ENCODE measurements around the gene ADAM8. TPM values are rescaled to one million over a fixed set of nuclear protein-coding genes. Genes with fewer than 3 reads are reported as not detected.

Gene ADAM8
- total and polyA plus RNA-seq, 2 of the 8 experiments (the other 6 are each of a cell fraction or from before 2014, with no cell fraction given) = 4.6 TPM

DNA sequence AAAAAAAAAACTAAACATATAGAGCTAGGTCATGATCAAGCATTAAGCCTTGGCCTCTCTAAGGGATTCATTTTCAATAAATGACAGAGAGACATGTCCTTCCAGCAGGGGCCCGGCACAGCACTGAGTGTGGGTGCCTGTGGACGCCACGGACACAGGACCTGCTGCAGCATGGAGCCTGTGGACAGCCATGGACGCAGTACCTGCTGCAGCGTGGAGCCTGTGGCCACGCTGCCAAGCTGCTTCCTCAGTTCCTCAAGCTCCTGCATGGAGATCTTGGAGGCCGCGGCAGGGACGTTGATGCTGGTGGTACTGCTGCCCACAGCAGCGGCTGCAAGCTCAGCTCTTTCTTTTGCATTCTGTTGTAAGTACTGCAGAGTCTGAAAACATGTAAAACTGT is 22.6 kb upstream of the ADAM8 start:
- Histone ChIP-seq H2BK12ac (ENCODE audit: low read depth, low read length) (no peak overlapping the region), H4K20me1 (replicated peaks in 1 of 2; ENCODE audit: control insufficient read depth in 1 of 2, insufficient read depth in 2 of 2, low read length in 2 of 2) (peaks cover 2 to 11% of the 10 kb centered on the region in 2 experiments), H4K8ac (ENCODE audit: extremely low read depth, insufficient read depth, low read length) (no peak overlapping the region), H2BK5ac (ENCODE audit: low read depth, low read length) (no peak overlapping the region), H2BK20ac (ENCODE audit: low read length) (no peak overlapping the region), H3K56ac (replicated peaks; ENCODE audit: insufficient read length, low read depth, low read length) (no peak overlapping the region), H2BK120ac (replicated peaks; ENCODE audit: low read depth, low read length) (no peak overlapping the region), H3K14ac (ENCODE audit: insufficient read length) (no peak overlapping the region), H3K23me2 (ENCODE audit: low read depth, low read length) (no peaks in the 10 kb centered on the region; the same call in 1 of the 2 replicates), H3K36me3 (ENCODE audit: control insufficient read depth in 2 of 4, insufficient read depth in 4 of 4, low read length in 3 of 4) (peaks cover 21 to 47% (median 43%) of the 10 kb centered on the region in 4 experiments), H3K27me3 (replicated peaks in 1 of 4; ENCODE audit: control insufficient read depth in 3 of 4, extremely low read depth in 1 of 4, insufficient read depth in 3 of 4, low read length in 3 of 4) (no peaks in the 10 kb centered on the region), H3K27ac (ENCODE audit: low read depth, low read length) (no peak overlapping the region), H4K91ac (replicated peaks; ENCODE audit: insufficient read length, low read length) (no peak overlapping the region), H3K9me3 (ENCODE audit: insufficient read depth in 2 of 2, low read depth in 1 of 2, low read length in 1 of 2) (no peaks in the 10 kb centered on the region), H4K5ac (ENCODE audit: insufficient read length, low read depth, low read length) (no peak overlapping the region), H3K79me1 (ENCODE audit: low read depth, low read length) (peaks cover 9% of the 10 kb centered on the region), H3K4ac (replicated peaks; ENCODE audit: insufficient read length, low read depth, low read length) (no peak overlapping the region), H3K4me2 (ENCODE audit: insufficient read depth in 1 of 2, low read depth in 2 of 2, low read length in 2 of 2) (no peak overlapping the region), H2BK15ac (ENCODE audit: low read length) (no peak overlapping the region), H3K23ac (ENCODE audit: insufficient read length) (no peak overlapping the region), H3K18ac (ENCODE audit: extremely low read depth, low read length) (no peak overlapping the region), H2AFZ (ENCODE audit: low read length) (no peak overlapping the region), H3K4me1 (replicated peaks in 1 of 4; ENCODE audit: control insufficient read depth in 3 of 4, insufficient read depth in 4 of 4, low read length in 3 of 4) (no peaks in the 10 kb centered on the region), H3K9ac (replicated peaks in 1 of 4; ENCODE audit: extremely low read depth in 1 of 4, low read depth in 3 of 4, low read length in 3 of 4) (no peak overlapping the region), H3K4me3 (ENCODE audit: extremely low read depth in 1 of 4, insufficient read depth in 2 of 4, low read depth in 3 of 4, low read length in 4 of 4) (no peak overlapping the region), H2AK5ac (ENCODE audit: low read depth, low read length) (no peak overlapping the region), H3K79me2 (ENCODE audit: control insufficient read depth in 1 of 2, insufficient read depth in 2 of 2, low read length in 2 of 2) (peaks cover 0 to 15% of the 10 kb centered on the region in 2 experiments; a peak in 3 of 4 replicates)
- WGBS, 2 experiments (ENCODE audit: extremely low coverage in 1 of 2, insufficient coverage in 1 of 2, insufficient read length in 1 of 2, insufficient replicate concordance in 2 of 2, low coverage in 1 of 2, low lambda C conversion rate in 2 of 2, missing lambda C conversion rate in 1 of 2) = 91% methylated on average over 10 of the region's 10 CpGs; no CpG with 5 or more reads in 1 of the 2 experiments
- no peak for TF ChIP-seq GABPA (IDR thresholded peaks at IDR 0.05; ENCODE audit: borderline replicate concordance, insufficient read depth, low read length)
- TF ChIP-seq CHD1 (IDR thresholded peaks at IDR 0.05; ENCODE audit: low read depth, low read length) = no peak
- no peak for TF ChIP-seq SAP30 (IDR thresholded peaks at IDR 0.05; ENCODE audit: insufficient read depth, insufficient replicate concordance, low read length)
- no peak for TF ChIP-seq SIRT6 (IDR thresholded peaks at IDR 0.05; ENCODE audit: low read length)
- TF ChIP-seq BRCA1 (IDR thresholded peaks at IDR 0.05; ENCODE audit: low read depth, low read length) = no peak
- no peak for TF ChIP-seq TBP (IDR thresholded peaks at IDR 0.05; ENCODE audit: low read depth, low read length)
- DNase-seq (ENCODE audit: low read depth in 1 of 2, low spot score in 2 of 2) = no peak
- no peak for FAIRE-seq
- ChIA-PET POLR2A (ENCODE audit: partially characterized antibody) (no interaction called here), CTCF (ENCODE audit: partially characterized antibody) (interaction anchor here (0.9 to 1.8 kb wide), 2 partner anchors 30 to 394 kb away, joined by 3 to 6 read pairs; no protein-coding TSS in a partner anchor)
